ENCODE data around the gene EPM2AIP1. TPM values are rescaled to one million over a fixed set of nuclear protein-coding genes. Genes with fewer than 3 reads are reported as not detected.
"Not testable (repeated sequence)": the region's sequence is repeated elsewhere in the genome, so short reads cannot be mapped to it uniquely, and the experiment has no call there.

EPM2AIP1 gene
- polyA plus RNA-seq (ENCODE audit: insufficient read length in 12 of 12): 10 to 100 TPM in 11 of 12 donors, not detected in 1; 24.4 to 44.4 (median 34.8) TPM
- long read RNA-seq, donor 1, full-length matches to known transcripts: 113 of 113 reads
- long read RNA-seq, donor 1, partial matches to known transcripts: 0 of 113 reads
- long read RNA-seq, donor 1, other reads (novel, unspliced or antisense): 0 of 113 reads
- long read RNA-seq, donor 2, full-length matches to known transcripts: 79 of 79 reads
- long read RNA-seq, donor 2, partial matches to known transcripts: 0 of 79 reads
- long read RNA-seq, donor 2, other reads (novel, unspliced or antisense): 0 of 79 reads
- long read RNA-seq, donor 3, full-length matches to known transcripts: 72 of 72 reads
- long read RNA-seq, donor 3, partial matches to known transcripts: 0 of 72 reads
- long read RNA-seq, donor 3, other reads (novel, unspliced or antisense): 0 of 72 reads
- long read RNA-seq, donor 4, full-length matches to known transcripts: 54 of 54 reads
- long read RNA-seq, donor 4, partial matches to known transcripts: 0 of 54 reads
- long read RNA-seq, donor 4, other reads (novel, unspliced or antisense): 0 of 54 reads
- long read RNA-seq, donor 5, full-length matches to known transcripts: 123 of 123 reads
- long read RNA-seq, donor 5, partial matches to known transcripts: 0 of 123 reads
- long read RNA-seq, donor 5, other reads (novel, unspliced or antisense): 0 of 123 reads
- long read RNA-seq, donor 6, full-length matches to known transcripts: 82 of 82 reads
- long read RNA-seq, donor 6, partial matches to known transcripts: 0 of 82 reads
- long read RNA-seq, donor 6, other reads (novel, unspliced or antisense): 0 of 82 reads
- long read RNA-seq, donor 7, full-length matches to known transcripts: 55 of 55 reads
- long read RNA-seq, donor 7, partial matches to known transcripts: 0 of 55 reads
- long read RNA-seq, donor 7, other reads (novel, unspliced or antisense): 0 of 55 reads
- long read RNA-seq, donor 8, full-length matches to known transcripts: 113 of 113 reads
- long read RNA-seq, donor 8, partial matches to known transcripts: 0 of 113 reads
- long read RNA-seq, donor 8, other reads (novel, unspliced or antisense): 0 of 113 reads
- long read RNA-seq, donor 9, full-length matches to known transcripts: 49 of 49 reads
- long read RNA-seq, donor 9, partial matches to known transcripts: 0 of 49 reads
- long read RNA-seq, donor 9, other reads (novel, unspliced or antisense): 0 of 49 reads
- long read RNA-seq, donor 10, full-length matches to known transcripts: 97 of 97 reads
- long read RNA-seq, donor 10, partial matches to known transcripts: 0 of 97 reads
- long read RNA-seq, donor 10, other reads (novel, unspliced or antisense): 0 of 97 reads
- long read RNA-seq, donor 11, full-length matches to known transcripts: 85 of 85 reads
- long read RNA-seq, donor 11, partial matches to known transcripts: 0 of 85 reads
- long read RNA-seq, donor 11, other reads (novel, unspliced or antisense): 0 of 85 reads

DNA sequence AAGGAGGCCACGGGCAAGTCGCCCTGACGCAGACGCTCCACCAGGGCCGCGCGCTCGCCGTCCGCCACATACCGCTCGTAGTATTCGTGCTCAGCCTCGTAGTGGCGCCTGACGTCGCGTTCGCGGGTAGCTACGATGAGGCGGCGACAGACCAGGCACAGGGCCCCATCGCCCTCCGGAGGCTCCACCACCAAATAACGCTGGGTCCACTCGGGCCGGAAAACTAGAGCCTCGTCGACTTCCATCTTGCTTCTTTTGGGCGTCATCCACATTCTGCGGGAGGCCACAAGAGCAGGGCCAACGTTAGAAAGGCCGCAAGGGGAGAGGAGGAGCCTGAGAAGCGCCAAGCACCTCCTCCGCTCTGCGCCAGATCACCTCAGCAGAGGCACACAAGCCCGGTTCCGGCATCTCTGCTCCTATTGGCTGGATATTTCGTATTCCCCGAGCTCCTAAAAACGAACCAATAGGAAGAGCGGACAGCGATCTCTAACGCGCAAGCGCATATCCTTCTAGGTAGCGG is at the start of gene EPM2AIP1:
TSS of gene EPM2AIP1 (minus strand) at position 326 of the 520 bp plus-strand sequence. CDS start at position 272, 54 bp downstream.
- no peak for DNase-seq

DNA sequence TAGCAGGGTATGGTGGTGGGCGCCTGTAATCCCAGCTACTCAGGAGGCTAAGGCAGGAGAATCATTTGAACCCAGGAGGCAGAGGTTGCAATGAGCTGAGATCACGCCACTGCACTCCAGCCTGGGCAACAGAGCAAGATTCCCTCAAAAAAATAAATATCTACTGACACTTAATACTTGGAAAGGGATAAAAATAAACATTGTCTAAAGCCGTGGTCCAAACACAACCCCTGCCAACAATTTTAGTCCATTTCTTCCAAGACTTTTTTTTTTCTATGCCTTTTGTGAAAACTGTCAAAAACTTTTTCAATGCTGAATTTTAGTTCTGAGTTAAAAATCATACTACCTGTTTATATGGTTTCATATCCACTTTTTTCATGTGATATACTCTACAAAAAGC is 49.8 kb upstream of the EPM2AIP1 start:
- not testable (repeated sequence) for DNase-seq

DNA sequence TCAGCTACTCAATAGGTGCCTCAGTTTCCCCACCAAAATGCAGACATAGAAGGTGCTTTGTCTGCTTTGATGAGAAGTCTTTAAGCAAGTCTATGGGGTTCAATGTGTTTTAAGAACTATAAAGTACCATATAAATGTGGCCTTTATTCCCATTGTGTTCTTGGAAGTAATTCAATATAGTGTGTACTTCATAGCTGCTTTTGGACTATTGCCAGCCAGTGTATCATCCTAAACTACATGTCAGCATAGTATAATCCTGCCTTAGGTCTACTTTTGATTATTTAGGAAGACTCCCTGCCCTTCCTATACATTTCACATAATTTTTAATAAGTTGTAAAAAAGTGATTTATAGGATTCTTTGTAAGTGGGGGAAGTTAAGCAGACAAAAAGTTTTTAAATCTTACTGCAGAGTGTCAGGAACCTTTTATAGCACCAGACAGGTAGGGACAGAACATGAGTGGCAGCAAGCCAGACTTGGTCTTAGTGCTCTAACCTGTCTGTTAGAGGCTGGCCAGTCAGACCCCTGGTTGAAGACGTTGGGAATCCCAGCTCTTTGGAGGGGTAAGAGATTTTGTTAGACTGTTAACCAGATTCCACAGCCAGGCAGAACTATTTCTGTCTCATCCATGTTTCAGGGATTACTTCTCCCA is 48.7 kb upstream of the EPM2AIP1 start:
- DNase-seq: no peak

DNA sequence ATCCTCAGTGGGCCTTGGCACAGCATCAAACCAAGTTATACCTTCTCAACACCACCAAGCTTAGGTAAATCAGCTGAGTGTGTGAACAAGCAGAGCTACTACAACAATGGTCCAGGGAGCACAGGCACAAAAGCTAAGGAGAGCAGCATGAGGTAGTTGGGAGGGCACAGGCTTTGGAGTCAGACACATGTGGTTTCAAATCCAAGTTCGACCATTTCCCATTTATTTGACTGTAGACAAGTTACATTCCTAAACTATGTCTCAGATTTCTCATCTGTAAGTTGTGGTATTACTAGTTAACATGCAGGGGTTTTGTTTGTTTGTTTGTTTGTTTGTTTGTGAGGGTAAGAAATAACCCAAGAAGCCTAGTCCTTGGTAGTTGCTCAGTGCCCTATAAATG is 47.3 kb upstream of the EPM2AIP1 start:
- DNase-seq: no peak

DNA sequence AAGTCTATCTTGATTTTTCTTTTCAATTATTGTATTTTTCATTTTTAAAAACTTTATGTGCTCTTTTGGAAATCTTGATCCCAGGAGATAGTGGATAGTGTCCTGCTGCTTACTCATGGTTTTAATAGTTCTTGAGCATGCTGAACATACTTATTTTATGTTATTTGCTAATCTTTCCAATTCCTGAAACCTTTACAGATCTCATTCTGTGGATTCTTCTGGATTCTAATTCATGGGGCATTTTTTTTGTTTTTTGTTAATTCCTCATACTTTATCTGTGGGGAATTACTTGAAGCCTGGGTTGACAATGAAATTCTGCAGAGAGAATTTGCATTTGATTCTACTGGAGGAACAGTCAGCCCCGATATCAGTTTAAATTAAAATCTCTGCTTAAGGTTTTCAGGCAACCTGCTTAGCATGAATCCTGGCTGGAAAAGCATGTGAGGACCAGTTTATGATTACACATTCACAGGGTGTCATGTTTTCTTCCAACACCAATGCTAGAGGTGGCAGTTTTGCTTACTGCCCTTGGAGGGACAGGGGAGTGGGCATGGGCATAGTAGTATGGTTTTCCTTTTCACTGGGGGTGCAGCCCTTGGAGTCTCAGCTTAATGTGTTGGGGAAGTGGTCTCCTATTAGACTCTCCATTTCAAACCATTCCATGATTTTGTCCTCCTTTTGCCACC is 46.4 kb upstream of the EPM2AIP1 start:
- DNase-seq: no peak

DNA sequence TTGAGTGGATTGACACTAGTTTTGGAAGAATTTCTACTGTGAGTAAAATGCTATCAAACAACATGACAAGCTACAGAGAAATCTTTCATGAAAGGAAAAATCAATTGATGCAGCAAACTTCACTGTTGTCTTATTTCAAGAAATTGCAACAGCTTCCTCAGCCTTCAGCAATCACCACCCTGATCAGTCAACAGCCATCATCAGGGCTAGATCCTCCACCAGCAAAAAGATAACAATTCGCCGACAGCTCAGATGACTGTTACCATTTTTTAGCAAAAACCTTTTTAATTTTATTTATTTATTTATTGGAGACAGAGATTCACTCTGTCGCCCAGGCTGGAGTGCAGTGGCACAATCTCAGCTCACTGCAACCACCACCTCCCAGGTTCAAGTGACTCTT is 44.4 kb upstream of the EPM2AIP1 start:
- no peak for DNase-seq

DNA sequence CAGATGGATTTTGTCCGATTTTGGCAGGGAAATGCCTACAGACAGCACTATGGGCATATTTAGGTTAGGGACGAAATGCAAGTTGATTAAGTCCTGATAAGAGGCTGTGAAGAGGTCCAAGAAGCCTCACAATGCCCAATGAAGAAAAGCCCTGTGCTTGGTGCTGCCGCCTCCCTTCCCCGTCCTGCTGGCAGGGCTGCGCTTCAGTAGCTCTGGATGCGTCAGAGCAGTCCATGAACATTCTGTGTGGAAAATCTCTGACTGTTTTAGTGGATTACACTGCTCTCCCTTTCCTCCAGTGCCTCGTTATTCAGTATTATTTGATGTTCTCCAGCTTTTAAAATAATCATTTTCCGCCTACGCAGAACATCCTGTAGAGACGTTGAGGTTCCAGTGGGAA is 40.0 kb upstream of the EPM2AIP1 start:
- DNase-seq: peak; percentile 59

DNA sequence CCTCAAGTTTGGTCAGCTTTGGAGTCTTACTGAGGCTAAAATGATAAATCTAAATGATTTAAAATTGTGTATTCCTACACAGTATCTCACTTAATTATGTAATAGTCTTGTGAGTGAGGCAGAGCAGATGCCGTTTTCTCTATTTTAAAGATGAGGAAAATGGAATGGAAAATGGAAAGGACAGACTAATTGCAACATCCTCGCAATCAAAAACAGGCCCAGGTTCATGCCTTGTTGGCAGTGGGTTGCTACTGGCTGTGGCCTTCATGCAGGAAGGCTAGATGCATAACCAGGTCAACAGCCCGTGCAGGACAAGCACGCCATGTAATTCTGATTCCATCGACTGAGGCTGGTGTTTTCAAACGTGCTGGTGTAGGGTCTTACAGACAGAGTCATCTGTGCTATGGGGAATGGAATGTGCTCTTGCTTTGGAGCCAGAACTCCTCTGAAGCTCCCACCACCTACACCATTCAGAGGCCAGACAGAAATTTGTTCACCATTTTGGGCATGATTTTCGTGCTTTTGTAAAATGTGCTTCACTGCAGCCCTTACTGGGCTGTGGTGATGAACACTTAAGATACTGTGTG is 38.3 kb upstream of the EPM2AIP1 start:
- no peak for DNase-seq

DNA sequence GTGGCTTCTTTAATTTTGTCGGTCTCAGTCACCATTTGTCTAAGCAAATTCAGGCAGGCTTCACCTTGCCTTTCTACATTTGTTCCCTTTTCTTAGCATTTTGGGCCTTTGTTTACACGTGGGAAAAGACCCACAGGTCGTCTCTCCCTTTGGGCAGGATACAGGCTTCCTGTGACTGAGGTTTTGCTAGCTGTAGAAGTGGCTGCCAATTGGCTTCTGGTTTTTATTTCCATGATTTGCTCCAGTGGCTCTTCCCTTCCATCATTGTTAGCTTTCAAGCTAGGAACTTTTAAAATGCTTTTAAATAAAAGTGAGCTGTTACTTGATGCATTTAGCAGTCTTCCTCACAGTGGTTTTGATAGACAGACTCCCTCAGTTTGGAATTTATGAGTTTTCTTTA is 37.7 kb upstream of the EPM2AIP1 start:
- DNase-seq: peak; percentile 78

DNA sequence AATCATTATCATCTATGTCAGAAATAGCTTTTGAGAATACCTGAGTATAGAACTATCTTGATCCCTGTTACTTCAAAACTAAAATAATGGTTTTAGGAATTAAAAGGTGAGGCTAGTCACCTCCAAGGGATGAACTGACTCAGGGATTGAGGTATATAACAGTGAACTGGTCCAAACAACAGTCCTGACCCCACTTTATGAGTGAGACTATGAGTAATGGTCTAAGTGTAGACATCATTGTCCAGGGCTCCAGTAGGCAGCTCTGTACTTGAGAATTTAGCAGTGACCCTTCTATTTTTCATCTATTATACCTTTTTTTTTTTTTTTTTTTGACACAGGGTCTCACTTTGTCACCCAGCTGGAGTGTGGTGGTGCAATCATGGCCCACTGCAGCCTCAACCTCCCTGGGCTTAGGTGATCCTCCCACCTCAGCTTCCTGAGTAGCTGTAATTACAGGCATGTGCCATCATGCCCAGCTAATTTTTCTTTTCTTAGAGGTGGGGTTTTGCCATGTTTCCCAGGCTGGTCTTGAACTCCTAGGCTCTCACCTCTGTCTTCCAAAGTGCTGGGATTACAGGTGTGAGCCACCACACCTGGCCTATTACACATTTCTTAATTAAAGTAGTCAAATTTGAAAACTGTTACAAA is 36.7 kb upstream of the EPM2AIP1 start:
- no peak for DNase-seq

DNA sequence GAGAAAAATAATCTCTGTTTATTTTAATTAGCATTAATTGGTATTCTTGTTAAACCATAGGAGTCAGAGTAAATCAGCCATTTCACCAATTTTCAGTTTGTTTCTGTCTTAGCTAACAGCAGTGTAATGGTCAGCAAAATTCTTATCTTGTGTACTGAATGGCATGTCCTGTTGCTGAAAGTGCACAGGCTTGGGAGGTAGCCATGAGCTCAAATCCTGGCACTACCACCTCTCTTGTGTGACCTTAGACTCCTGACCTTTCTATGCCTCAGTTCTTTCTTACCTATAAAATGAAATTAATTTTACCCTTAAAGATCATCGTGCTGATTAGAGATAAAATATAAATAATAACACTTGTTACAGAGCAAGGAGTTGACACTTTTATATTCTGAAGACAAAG is 36.2 kb upstream of the EPM2AIP1 start:
- no peak for DNase-seq

DNA sequence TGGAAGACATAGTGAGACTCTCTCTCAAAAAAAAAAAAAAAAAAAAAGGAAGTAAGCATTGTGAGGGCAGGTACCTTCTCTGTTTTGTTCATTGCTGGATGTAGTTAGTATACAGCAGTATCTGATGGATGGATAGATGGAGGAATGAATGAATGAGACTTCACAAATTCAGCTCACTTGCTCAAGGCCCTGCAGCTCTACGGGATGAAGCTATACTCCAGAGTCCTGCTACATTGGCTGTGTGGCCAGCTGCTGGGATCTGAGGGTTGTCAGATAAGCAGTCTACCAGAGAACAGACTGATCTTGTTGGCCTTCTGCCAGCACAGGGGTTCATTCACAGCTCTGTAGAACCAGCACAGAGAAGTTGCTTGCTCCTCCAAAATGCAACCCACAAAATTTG is 35.4 kb upstream of the EPM2AIP1 start:
- no peak for DNase-seq

DNA sequence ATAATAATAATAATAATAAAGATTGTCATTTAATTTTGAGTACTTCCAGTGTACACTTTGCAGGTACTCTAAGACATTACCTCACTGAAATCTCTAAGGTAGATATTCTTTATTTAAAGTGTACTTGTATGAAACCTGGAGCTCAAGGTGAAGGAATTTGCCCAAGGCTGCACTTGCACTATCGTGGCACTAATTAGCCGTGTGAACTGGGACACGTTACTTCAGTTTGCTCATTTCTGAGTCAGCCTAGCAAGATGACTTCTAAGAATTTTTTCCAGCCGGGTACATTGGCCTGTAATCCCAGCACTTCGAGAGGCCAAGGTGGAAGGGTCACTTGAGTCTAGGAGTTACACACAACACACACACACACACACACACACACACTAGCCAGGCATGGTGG is 33.9 kb upstream of the EPM2AIP1 start:
- no peak for DNase-seq

DNA sequence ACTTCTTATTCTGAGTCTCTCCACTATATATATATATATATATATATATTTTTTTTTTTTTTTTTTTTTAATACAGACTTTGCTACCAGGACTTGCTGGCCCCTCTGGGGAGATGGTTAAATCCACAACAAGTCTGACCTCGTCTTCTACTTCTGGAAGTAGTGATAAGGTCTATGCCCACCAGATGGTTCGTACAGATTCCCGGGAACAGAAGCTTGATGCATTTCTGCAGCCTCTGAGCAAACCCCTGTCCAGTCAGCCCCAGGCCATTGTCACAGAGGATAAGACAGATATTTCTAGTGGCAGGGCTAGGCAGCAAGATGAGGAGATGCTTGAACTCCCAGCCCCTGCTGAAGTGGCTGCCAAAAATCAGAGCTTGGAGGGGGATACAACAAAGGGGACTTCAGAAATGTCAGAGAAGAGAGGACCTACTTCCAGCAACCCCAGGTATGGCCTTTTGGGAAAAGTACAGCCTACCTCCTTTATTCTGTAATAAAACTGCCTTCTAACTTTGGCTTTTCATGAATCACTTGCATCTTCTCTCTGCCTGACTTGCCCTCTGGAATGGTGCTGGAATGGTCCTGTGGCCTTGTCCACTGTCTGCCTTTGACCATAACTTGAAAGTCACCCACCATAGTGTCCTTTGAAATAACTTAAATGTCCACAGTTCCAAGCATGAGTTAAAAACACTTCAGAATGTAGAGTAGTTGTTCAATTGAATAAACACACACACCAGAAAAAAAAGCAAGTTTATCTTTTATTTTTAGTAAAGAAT is 32.8 kb upstream of the EPM2AIP1 start:
- DNase-seq: no peak

DNA sequence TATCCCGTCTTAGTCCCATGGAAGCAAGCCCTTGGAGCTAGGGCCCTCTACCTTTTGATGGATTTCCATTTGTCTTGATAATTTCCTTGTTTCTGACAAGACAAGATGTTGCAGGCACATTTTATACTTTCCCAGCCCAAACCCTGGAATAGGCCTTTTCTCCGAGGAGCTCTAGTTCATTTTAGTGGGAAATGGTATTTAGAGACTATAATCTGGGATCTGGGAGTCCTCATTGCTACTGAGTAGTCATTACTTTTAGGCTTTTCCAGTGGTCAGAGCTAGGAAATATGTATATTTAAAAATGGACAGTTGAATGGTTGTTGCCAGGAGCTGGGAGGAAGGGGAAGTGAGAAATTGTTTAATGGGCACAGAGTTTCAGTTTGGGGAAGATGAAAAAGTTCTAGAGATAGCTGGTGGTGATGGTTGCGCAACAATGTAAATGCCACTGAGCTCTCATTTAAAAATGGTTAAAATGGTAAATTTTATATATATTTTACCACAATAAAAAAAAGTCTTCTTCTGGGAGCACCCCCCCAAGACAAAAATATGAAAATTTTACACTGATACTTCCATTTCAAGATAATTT is 32.0 kb upstream of the EPM2AIP1 start:
- no peak for DNase-seq

DNA sequence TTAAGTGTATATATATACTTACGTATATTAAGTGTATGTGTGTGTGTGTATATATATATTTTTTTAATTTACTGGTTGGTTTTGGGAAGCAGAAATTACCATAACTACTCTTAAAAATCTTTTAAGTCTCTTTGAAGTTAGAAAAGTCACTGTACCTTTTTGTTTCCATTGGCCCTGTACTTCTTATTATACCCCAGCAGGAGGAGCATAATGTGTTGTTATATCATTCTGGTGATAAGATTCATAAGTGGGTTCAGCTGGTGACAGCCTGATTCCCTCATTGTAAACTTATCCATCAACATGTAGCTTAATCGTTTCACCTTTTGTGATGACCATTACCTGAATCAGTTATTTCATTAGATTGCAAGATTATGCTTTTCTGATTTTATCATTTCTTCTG is 31.2 kb upstream of the EPM2AIP1 start:
- no peak for DNase-seq

DNA sequence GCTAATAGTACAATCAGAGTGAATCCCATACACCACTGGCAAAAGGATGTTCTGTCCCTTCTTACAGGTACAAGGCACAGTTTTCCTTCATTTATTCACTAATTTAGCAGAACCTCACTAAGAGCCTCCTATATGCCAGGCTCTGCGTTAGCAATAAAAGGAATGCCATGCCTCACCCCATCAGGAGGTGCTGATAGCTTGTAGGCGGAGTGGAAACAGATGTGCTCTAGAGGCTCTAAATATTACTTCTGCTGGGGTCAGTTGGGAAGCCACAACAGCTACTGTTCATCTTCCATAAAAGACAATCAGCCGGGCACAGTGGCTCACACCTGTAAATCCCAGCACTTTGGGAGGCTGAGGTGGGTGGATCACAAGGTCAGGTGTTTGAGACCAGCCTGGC is 24.8 kb upstream of the EPM2AIP1 start:
- DNase-seq: no peak

DNA sequence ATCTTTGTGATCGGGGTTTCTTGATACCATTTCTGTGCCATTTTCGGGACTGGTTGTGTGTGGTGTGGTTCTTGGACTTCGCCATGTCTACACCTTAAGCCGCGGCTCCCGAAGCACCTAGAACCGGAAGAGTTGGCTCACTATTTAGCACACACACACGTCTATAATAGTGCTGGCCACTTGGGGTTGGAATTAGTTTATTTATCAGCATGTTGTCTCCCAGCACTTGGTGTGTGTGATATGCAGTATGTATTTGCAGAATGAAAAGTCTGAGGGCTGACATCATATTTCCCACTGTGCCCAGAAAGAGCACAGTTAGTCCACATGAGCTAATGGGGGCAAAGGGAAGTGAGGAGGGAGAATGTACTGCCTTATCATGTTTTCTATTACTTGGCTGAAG is 24.0 kb upstream of the EPM2AIP1 start:
- DNase-seq: no peak

Measured in muscle of arm (tissue), 14 donors.